HFFc6 (cell line): Measurements from ENCODE around the gene FAM3B. TPM values are rescaled to one million over a fixed set of nuclear protein-coding genes. Genes with fewer than 3 reads are reported as not detected.

Source experiments
- DNase-seq: peaks from one replicate; pipeline ENCODE4 v3.0.0-alpha.2; 2018
- H3K27ac Mint-ChIP-seq: 2 replicates; pipeline ENCODE4 v1.8.0; 2020; ENCODE audit warnings: mild to moderate bottlenecking, mixed read lengths
- H3K27me3 Mint-ChIP-seq: 2 replicates; pipeline ENCODE4 v1.8.0; 2021; ENCODE audit warnings: mild to moderate bottlenecking, moderate library complexity, mixed read lengths; ENCODE audit not compliant: insufficient read depth
- H3K36me3 Mint-ChIP-seq: 2 replicates; pipeline ENCODE4 v1.8.0; 2021; ENCODE audit warnings: low read depth, mixed read lengths
- H3K4me1 Mint-ChIP-seq: 2 replicates; pipeline ENCODE4 v1.8.0; 2020; ENCODE audit warnings: low read depth, mixed read lengths
- H3K4me3 Mint-ChIP-seq: 2 replicates; pipeline ENCODE4 v1.8.0; 2020; ENCODE audit warnings: mild to moderate bottlenecking, moderate library complexity, mixed read lengths
- H3K9me3 Mint-ChIP-seq: 2 replicates; pipeline ENCODE4 v1.8.0; 2020; ENCODE audit warnings: mild to moderate bottlenecking, mixed read lengths
- CTCF ChIP-seq: fragments of 200-600 bp; sonication (generic); IDR thresholded peaks from 2 replicates; pipeline ENCODE4 v1.5.0; 2021; ENCODE audit warnings: antibody characterized with exemption, mild to moderate bottlenecking
- total RNA-seq, 6 experiments: library from RNA; stranded (reverse); fragmentation: NEBNext Ultra II Directional; extraction: Animal tissue kit (Norgen Biotek cat#: 25700); gene quantifications; 2 replicates in 1 of 6; 3 replicates in 5 of 6; pipeline ENCODE4 v1.2.3, GENCODE V29; 2021

FAM3B gene
- total RNA-seq, 6 experiments from 2014 or later, result not detected

GRCh38 chr21:41402796-41403195 lies 86.2 kb downstream of the FAM3B start:
- no peak for TF ChIP-seq CTCF
- Mint-ChIP-seq H3K27ac (no peak overlapping the region), H3K9me3 (no peaks in the 10 kb centered on the region), H3K4me3 (no peak overlapping the region), H3K27me3 (peaks cover 9% of the 10 kb centered on the region), H3K4me1 (no peaks in the 10 kb centered on the region), H3K36me3 (no peaks in the 10 kb centered on the region)
- no peak for DNase-seq

GRCh38 chr21:41403331-41403730 lies 86.7 kb downstream of the FAM3B start:
- DNase-seq, result no peak
- no peak for TF ChIP-seq CTCF
- Mint-ChIP-seq H3K9me3 (no peaks in the 10 kb centered on the region), H3K4me1 (no peaks in the 10 kb centered on the region), H3K27ac (no peak overlapping the region), H3K27me3 (peaks cover 13% of the 10 kb centered on the region), H3K4me3 (no peak overlapping the region), H3K36me3 (no peaks in the 10 kb centered on the region)

DNA sequence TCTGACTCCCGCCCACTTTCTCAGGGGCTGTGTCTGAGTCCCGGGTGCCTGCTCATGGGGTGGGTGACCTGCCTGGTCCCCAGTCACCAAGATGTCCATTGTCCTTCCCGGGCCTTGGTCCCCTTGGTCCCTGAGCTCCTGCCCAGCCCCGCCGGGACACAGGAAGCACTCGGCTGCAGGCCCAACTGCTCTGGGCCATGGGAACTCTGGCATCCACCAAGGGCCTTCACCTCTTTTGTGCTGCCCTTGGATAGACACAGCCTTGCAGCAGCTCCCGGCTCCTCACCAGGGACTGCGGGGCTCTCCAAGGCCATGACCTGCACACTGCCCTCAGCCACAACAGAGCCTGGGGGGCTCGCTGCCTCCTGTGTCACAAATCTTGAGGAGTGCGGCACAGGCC lies 87.4 kb downstream of the FAM3B start:
- no peaks in the 10 kb centered on the region for H3K36me3 Mint-ChIP-seq
- H3K4me1 Mint-ChIP-seq, result no peaks in the 10 kb centered on the region
- no peaks in the 10 kb centered on the region for H3K9me3 Mint-ChIP-seq
- TF ChIP-seq CTCF, result no peak
- H3K27me3 Mint-ChIP-seq, result peaks cover 14% of the 10 kb centered on the region
- no peak overlapping the region for H3K27ac Mint-ChIP-seq
- no peak overlapping the region for H3K4me3 Mint-ChIP-seq
- DNase-seq, result no peak

GRCh38 chr21:41405321-41405720 lies 88.7 kb downstream of the FAM3B start:
- Mint-ChIP-seq H3K27me3 (peaks cover 16% of the 10 kb centered on the region), H3K4me1 (no peaks in the 10 kb centered on the region), H3K27ac (no peak overlapping the region), H3K9me3 (peaks cover 3% of the 10 kb centered on the region; the same call in 1 of the 2 replicates), H3K36me3 (no peaks in the 10 kb centered on the region), H3K4me3 (no peak overlapping the region)
- DNase-seq, result no peak
- no peak for TF ChIP-seq CTCF

DNA sequence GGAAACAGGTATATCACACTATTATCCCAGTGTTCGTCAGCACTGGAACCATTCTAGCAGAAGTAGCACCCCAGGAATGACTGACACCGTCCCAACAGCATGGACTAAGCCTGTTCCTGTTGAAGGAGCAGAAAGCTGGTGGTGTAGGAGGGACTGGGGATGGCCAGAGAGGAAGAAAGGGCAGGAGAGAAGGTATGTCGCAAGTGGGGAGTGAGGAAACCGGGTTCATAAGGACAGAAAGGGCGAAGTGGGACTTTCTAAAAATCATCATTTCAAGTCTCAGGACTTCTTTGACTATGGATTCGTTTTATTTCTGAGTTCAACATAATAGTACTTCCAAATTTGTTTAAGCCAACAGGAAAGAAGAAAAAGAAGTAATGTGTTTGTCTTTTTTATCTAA lies 89.7 kb downstream of the FAM3B start:
- Mint-ChIP-seq H3K27me3 (peaks cover 16% of the 10 kb centered on the region), H3K4me3 (no peak overlapping the region), H3K4me1 (no peaks in the 10 kb centered on the region), H3K27ac (no peak overlapping the region), H3K36me3 (no peaks in the 10 kb centered on the region), H3K9me3 (peaks cover 6% of the 10 kb centered on the region; the same call in 1 of the 2 replicates)
- TF ChIP-seq CTCF, result no peak
- DNase-seq, result no peak

Other genes with a start within 250 kb of the FAM3B start
- gene BACE2, start 148.6 kb upstream of the FAM3B start, total RNA-seq, result 10 to 100 TPM in 1 of 6 experiments, 1 to 10 TPM in 5; 2.8 to 13.2 (median 3.8) TPM
- gene MX2, start 45.2 kb downstream of the FAM3B start, total RNA-seq, result under 1 TPM in 5 of 6 experiments, not detected in 1; 0.11 to 0.61 (median 0.36) TPM
- 1 to 10 TPM in 2 of 6 experiments, under 1 TPM in 4; 0.61 to 1.2 (median 0.85) TPM for gene MX1, start 109.4 kb downstream of the FAM3B start, total RNA-seq
- not detected for gene TMPRSS2, start 191.4 kb downstream of the FAM3B start, total RNA-seq